NCI-H187 treated with DMSO at 0.1 percent for 48 hours (cell line): ENCODE measurements around the gene TBX18.

ENCODE experiments used
- DNase-seq: peaks from one replicate; lab custom pipeline; 2025; lab: John Stamatoyannopoulos, UW

TBX18 gene

DNA sequence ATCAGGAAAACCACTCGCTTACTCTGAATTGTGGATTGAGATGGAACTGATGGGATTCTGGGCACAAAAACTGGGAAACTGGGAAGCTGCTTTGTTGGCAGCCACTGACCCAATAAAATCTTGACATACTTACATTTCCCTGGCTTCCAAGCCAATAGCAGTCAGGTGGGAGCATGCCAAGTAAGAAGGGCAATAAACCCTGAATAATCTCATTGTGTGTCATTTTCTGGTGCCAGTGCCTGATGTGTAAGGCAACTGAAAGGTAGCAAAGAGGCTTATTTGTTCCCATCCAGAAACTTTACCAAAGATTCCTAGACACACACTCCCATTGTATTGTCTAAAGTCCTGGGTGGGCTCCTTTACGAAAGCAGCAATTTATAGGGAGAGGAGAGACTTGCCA is 93.2 kb downstream of the TBX18 start:
- no peak for DNase-seq

DNA sequence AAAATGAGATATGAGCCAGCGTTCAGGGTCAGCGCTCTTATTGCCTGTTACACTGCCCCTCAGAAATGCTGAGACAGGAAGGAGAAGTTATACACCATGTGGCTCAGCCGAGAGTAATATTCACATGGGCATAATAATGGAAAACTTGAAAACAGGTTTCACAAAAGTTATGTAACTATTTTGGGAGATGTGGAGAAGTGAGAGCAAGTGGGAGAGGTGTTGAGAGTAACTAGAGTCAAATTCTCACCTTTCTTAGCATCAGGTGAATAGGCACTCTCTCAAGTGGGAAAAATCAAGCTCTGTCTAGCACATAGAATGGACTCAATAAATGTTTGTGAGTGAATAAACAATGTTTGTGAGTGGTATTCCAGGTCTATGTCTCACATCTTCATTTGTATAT is 94.5 kb downstream of the TBX18 start:
- no peak for DNase-seq

DNA sequence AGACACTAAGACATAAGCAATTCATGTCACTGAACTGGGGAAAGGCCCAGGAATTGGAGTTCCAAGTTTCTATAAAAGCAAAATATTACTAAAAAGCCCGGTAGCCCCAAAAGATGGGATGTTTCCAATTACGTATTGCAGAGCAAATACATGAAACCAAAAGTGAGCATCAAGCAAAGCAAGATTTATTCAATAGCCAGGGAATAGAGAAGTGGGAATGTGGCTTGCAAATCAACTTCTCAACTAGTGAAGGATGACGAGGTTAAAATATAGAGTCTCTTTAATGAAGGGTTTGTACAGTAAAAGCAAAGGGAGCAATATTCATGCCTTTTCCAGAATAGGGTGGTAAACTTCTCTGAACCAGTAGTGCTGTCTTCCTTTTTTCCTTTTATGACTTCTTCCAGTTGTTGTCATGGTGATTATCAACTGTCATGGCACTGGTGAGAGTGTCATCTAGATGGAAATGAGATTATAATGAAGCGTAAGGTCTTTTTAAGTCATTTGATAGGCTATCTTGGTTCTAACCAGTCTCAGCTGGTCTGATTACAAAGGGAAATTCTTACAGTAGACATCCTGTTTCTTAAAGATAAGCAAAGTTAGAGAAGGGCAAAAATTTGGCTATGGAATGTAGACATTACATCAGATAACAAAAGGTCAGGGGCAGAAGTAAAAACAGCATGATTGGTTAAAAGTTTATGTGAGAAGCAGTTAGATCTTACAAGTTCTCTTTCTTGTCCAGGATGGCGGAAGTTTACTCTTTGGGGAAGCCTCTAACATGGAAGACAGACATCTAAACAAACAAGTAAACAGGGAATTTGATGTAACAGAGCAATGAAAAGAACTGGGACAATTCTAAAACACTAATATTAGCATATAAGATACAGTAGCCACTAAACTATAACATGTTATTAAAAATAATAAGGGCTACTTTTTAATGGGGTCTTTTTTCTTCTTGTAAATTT is 96.9 kb downstream of the TBX18 start:
- DNase-seq, result no peak

- DNase-seq, result no peak
Measured at GRCh38 chr6:84665401-84665800, 99.0 kb downstream of the TBX18 start.

DNA sequence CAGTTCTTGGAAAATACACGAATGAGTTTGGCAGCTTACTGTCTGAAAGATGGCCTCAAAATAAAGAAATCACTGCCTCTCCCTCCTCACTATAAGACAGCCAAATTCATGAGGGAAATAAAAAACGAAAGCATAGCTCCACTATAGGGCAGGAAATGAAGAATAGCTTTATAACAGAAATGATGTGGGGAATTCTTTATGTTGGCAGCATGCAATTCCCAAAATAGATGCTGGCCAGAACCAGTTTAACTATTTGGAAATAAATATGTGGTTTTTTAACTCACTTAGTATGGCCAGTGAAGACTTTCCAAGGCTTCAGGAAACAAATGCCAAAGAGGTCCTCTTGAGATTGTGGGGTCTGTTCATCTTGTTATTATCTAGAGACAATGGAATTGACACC is 100.5 kb downstream of the TBX18 start:
- DNase-seq, result no peak

DNA sequence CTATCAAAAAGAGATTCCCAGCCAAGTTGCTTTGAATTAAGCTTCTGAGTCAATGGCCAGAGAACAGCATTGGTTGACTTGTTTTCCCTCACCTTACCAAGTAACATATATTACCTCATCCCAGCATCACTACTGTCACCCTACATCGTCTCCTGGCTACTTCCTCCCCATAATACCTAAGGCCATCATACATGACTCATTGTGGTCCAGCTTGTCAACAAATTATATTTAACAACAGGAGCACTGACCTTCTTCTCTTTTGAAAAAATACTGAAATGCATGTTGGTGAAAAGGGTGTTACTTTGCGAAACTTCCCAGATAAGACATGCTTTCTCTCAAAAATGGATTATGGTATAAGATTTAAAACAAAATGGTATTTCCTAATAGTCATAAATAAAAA is 106.9 kb downstream of the TBX18 start:
- DNase-seq, result no peak

DNA sequence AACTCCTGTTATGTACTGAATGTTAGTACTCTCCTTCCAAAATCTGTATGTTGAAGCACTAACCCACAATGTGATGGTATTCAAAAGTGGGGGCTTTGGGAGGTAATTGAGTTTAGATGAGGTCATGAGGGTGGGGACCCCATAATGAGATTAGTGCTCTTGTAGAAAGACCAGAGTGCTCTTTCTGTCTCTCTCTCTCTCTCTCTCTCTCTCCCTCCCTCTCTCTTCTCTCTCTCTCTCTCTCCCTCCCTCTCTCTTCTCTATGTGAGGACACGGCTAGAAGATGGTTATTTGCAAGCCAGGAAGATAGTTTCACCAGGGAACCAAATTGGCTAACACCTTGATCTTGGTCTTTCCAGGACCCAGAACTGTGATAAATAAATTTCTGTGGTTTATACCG is 107.4 kb downstream of the TBX18 start:
- no peak for DNase-seq

GRCh38 chr6:84653027-84653551 is 111.3 kb downstream of the TBX18 start:
- no peak for DNase-seq

- no peak for DNase-seq
Measured at GRCh38 chr6:84652356-84653026, 111.9 kb downstream of the TBX18 start.

GRCh38 chr6:84651583-84651982 is 112.8 kb downstream of the TBX18 start:
- no peak for DNase-seq

DNA sequence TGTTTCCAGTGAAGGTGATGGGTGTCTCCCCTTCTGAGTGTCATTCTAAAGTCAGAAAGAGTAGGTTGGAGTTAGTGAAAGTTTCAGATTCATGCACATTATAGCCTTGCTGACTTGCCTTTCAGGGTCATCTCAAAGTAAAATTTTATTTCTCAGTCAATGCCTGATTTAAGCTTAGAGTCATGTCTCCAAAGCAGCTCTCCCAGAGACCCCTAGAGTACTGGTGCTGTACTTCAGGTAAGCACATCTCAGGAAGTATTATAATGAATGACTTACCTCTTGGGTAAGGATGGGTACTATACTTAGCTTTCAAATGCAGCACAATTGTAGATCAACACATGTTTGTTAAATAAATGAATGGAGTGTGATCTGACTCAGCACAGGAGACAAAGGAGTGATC is 116.0 kb downstream of the TBX18 start:
- no peak for DNase-seq

GRCh38 chr6:84645563-84646266 is 118.7 kb downstream of the TBX18 start:
- no peak for DNase-seq

DNA sequence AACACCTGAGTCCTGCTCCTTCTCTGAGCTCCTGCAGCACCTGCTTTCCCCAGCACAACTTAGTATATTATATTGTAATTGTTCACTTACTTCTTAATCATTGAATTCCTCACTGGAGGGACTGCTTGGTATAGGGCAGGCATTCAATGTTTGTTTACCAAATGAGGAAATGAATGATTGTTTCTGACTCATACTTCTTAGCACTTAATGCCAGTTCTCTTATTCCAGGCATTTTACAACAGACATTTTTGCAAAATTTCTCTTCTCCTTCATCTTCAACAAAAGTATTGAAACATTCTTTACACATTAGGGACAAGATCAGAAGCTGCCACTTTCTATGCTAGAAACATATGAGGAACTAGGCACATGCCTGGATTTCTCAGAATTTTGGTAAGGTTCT is 119.4 kb downstream of the TBX18 start:
- DNase-seq, result no peak

- no peak for DNase-seq
Measured at GRCh38 chr6:84643778-84644177, 120.6 kb downstream of the TBX18 start.

DNA sequence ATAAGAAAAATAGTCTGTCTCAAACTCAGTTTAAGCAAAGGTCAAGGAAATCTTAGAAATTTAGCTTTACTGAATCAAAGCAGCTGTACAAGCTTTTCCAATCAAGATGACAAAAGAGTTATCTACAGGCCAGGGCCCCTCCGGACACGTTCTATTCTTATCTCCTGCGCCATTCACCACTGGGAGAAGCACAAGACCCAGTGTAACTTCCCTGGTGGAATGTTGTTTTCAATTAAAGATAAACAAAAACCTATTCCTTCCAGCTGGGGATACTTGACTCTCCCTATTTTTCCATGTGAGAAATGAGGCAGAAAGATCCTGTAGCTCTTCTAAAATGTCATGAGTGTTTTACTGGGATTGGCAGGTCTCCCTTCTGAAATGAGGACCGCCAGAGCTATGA is 123.3 kb downstream of the TBX18 start:
- DNase-seq, result no peak

- DNase-seq, result no peak
Measured at GRCh38 chr6:84639396-84639795, 125.0 kb downstream of the TBX18 start.

GRCh38 chr6:84638286-84638685 is 126.1 kb downstream of the TBX18 start:
- DNase-seq, result no peak
